GM18870 (cell line): ENCODE results near the gene ZNF248.
"Not testable (repeated sequence)": the region's sequence is repeated elsewhere in the genome, so short reads cannot be mapped to it uniquely, and the experiment has no call there.

ENCODE experiments used
- ATAC-seq: cut with Tn5 transposase; IDR thresholded peaks from one replicate; pipeline ENCODE4 v1.9.1; 2021; ENCODE audit warnings: moderate library complexity; ENCODE audit not compliant: unreplicated experiment

ZNF248 gene

DNA sequence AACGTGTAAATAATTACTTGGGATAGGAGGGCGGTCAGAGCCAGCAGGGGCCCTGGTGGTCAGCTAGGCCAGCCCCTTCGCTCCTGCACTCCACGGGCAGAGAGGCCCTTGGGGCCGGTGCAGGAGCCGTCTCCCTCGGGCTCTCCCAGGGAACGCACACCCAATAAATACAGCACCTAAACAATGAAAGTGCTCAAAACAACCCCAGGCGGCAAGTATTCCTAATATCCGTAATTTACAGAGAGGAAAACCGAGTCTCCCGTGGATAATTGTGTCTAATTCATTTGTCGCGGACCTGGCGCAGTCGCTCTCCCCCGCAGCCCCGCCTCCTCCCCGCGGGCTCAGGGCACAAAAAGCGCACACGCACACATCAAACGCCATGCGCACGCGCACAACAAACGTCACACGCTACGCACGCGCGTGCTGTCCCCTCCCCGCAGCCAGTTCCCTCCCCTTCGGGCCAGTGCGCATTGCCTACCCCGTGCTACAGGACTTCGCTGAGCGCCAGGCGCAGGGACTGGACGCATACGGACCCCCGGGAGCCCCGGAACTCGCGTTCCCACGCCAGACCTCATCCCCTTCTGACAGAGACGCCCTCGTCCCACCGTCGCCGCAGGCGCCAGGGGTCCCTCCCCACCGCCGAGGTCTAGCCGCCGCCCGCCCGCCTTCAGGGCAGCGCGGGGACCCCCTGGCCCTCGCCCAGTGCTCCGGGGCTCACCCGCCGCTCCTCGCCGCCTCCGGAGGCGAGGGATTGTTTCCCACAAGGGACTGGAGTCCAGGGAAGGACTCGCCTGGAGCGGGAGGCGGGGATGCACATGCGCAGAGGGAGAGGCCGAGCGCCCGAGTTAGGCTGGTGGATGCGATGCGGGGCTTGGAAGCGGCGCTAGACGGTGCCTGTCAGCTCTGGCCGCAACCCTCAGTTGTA is at the start of gene ZNF248:
TSS of gene ZNF248 (minus strand) at position 324 of the 925 bp plus-strand sequence. CDS start 1,300 bp downstream, outside the sequence.
- peak; percentile 89 for ATAC-seq

DNA sequence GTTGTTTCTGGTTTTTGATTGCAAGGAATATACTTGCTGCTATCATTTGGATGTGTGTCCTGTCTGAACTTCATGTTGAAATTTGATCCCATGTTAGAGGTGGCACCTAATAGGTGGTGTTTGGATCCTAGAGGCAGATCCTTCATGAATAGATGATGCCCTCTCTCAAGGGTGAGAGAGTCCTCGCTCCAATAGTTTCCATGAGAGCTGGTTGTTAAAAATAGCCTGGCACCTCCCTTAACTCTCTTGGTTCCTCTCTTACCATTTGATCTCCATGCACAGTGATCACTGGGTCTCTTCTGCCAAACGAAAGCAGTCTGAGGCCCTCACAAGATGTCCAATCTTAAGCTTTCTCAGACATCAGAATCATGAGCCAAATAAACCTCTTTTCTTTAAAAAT is 49.0 kb upstream of the ZNF248 start:
- ATAC-seq = no peak

DNA sequence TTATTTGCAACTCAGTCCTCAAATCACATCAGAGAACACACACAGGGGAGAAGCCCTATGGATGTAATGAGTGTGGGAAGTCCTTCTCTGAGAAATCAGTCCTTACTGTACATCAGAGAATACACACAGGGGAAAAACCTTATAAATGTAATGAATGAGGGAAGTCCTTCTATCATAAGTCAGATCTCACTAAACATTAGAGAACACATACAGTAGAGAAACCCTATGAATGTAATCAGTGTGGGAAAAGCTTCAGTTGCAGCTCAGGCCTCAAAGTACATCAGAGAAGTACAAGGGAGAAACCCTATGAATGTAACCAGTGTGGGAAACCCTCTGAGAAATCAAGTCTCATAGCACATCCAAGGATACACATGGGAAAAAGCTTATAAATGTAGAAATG is 39.0 kb upstream of the ZNF248 start:
- ATAC-seq = no peak

DNA sequence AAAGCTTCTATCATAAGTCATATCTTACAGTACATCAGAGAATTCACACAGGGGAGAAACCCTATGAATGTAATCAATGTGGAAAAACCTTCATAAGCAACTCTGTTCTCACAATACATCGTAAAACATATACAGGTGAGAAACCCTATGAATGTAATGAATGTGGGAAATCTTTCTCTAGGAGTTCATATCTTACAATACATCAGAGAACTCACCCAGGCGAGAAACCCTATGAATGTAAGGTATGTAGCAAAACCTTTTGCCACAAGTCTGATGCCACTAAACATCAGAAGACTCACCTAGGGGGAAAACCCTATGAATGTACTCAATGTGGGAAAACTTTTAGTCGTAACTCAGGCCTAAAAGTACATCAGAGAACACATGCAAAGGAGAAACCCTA is 38.3 kb upstream of the ZNF248 start:
- ATAC-seq = no peak

DNA sequence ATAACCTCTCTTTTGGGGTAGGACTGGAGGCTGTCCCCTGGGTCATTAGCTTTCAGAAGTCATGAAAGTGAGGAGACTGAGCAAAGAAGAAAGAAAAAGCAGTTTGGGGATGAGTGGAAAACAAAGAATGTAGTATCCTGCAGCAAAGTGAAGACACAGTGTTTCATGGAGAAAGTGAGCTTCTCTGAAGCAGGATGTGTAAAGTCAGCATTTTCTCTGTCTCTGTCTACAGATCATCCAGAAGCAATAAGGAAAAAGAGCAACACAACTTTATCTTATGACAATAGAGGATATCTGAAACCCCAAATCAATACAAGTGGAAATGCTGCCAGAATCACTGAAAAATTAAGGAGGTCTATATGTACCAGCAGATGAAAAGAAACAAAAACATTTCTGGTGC is 28.4 kb upstream of the ZNF248 start:
- ATAC-seq = no peak

DNA sequence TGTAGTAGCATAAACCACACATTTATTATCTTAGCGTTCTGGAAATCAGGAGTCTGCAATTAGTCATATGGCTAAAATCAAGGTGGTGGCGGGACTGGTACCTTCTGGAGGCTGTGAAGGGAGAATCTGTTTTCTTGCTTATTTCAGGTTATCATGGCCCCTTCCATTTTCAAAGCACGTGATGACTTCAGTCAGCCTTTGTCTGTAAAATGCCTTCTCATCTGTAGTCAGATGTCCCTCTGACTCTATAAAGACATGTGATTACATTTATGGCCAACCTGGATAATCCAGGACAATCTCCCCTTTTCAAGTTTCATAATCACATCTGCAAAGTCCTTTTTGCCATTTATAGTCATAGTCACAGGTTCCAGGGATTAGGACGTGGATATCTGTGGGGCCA is 15.5 kb upstream of the ZNF248 start:
- no peak for ATAC-seq

DNA sequence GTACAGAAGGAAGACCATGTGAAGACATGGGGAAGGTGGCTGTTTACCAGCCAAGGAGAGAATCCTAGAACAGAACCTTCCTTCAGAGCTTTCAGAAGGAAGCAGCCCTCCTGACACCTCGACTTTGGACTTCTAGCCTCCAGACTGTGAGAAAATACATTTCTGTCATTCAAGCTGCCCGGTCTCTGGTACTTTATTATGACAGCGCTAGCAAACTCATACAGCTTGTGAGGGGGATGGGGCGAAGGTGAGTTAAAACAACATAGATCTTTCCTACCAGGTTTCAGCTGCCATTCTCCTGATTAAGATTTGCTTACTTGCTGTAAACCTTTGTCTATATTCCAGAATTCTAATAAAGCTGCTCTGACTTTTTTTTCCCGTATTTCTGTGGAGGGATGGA is 14.9 kb upstream of the ZNF248 start:
- ATAC-seq = no peak

DNA sequence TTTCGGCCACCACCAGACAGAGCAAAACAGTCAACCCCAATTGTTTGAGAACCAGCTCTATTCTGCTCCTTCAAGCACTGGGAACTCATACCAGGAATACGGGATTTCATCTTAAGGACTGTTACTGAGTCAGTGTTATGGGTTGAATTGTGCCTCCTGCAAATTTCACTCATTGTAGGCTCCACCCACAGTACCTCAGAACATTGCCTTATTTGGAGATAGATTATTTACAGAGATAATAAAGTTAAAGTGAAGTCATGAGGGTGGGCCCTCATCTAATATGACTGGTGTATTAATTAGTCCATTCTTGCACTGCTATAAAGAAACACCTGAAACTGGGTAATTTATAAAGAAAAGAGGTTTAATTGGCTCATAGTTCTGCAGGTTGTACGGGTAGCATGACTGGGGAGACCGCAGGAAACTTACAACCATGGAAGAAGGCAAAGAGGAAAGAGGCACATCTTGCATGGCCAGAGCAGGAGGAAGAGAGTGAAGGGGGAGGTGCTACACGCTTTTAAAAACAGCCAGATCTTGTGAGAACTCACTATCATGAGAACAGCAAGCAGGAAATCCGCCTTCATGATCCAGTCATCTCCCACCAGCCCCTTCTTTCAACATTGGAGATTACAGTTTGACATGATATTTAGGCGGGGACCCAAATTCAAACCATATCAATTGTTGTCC is 14.3 kb upstream of the ZNF248 start:
- no peak for ATAC-seq

DNA sequence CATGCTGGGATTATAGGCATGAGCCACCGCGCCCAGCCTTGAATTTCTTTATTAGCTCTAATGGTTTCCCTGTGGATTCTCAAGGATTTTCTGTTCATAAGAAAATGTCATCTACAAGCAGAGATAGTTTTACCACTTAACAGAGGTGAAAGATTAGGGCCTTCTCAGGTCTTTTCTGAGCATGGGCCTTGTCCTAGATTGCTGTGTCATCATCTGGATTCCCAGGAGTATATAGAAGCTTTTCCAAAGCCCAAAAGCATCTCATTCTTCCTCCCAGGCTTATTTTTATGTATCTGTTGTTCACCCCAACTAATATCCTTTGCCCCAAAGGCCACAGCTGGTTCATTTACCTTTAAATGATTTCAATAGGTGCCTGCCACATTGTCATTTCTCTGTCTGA is 13.7 kb upstream of the ZNF248 start:
- ATAC-seq = no peak

DNA sequence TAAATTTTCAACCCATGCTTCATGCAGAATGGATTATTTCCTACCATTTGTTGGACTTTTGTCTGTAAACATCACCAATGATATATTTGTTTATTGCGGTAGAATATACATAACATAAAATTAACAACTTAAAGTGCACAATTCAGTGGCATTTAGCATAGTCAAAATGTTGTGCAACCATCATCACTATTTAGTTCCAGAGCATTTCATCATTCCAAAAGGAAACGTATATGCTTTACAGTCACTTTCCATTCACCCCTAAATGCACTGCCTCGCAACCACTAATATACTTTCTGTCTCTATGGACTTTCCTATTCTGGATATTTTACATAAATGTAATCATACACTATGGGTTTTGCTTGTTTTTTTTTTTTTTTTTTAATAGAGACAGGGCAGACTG is 11.4 kb upstream of the ZNF248 start:
- ATAC-seq = no peak

DNA sequence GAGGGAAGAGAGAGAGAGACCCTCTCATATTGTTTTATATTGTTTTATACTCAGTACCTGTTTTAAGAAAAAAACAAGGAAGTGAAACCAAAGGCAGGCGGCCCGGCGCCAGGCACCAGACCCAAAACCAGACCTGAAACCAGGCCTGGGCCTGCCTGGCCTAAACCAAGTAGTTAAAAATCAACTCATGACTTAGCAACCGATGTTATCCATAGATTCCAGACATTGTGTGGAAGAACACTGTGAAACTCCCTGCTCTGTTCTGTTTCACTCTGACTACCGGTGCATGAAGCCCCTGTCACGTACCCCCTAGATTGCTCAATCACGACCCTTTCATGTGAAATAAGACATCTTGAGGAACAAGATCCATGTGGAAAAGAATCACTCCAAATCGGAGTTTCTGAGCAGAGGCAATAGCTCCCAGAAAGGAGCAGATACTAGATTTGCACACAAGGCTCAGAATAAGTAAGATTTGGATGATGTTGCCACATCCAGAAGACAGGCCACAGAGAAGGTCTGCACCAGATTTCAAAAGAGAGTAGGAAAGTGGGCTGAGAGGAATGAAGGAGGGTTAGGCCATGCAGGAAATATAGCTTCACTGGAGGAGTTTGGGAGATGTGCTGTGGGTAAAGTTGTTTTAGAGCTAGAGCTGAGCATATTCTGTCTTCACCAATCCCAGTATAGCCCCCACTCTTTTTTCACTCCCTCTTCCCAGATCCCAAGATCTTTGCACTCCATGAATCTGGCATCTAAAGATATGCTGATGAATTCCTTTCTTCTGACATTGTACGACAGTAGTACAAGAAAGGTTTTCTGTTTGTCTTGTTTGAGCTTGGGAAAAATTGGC is 8.8 kb upstream of the ZNF248 start:
- peak; percentile 40 for ATAC-seq

DNA sequence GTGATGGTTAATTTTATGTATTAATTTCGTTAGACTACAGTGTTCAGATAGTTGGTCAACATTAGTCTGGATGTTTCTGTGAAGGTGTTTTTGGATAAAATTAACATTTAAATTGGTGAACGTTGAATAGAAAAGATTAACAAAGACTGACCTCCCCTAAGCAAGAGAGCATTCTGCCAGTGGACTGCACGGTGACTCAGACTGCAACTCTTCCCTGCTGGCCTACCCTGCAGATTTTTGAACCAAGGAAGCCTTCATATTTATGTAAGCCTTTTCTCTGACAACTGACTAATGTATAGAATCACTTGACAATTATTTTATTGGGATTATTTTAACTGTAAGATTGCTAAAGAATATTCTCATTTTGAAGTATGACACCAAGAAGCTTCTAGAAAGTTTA is 7.9 kb upstream of the ZNF248 start:
- ATAC-seq = no peak

DNA sequence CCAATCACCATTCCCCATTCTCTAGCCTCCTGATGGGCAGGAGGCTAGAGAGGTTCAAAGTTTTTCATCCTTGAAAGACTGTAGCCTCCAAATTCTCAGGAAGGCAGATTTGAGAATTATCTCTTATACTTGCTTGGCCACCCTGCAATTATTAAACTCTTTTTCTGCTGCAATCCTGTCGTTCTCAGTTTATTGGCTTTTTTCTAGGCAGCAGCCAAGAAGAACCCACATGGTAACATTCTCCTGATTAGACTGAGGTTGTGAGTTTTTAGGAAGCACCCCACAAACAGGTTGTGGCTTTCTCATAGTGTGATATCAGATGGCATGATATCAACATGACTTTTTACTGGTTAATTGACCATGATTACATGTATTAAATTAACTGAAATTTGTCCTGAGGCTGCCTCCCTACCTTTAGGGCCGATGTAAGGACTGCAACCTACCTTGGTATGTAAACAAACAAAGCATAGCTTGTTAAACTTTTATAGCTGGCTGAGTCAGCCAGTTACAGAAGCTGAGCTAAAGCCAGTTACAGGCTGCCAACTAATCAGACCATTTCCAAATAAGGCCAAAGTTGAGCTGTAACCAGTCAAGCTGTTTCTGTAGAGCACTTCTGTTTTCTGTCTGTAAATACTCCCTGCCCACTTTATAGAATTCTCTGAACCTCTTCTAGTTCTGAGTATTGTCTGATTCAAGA is 3.2 kb upstream of the ZNF248 start:
- peak; percentile 18 for ATAC-seq

DNA sequence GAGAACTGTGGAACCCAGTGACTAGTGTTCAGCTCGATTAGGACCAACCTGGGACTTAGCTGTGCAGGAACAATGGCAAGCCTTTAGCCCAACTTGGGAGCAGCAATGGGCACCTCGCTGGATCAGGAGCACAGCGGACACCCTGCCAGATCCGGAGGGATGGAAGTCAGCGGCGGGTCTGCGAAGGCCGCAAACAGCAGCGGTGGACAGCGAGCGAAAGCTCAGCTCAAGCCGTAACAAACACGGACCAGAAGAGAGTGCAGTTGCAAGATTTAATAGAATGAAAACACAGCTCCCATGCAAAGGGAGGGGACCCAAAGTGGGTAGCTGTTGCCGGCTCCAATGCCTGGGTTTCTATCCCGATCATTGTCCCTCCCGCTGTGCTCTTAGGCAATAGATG is 1.9 kb upstream of the ZNF248 start:
- not testable (repeated sequence) for ATAC-seq

DNA sequence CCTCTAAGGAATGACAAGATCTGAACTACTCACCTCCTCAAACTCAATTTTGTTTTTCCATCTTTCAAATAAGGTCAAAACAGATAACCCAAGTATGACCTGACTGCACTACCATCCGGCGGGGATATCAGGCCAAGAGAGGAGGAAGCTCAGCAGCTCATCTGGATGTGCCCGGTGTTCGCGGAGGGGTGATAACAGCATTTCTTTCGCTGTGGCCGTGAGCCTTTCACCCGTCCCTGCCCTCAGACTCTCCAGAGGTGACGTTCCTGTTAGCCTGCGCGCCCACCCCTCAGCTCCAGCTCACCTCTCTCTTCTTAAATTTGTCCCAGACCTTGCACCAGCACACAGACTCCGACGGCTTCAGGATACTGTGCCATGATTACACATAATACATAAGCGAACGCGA is 526 bp downstream of the ZNF248 start:
- ATAC-seq = peak; percentile 14

DNA sequence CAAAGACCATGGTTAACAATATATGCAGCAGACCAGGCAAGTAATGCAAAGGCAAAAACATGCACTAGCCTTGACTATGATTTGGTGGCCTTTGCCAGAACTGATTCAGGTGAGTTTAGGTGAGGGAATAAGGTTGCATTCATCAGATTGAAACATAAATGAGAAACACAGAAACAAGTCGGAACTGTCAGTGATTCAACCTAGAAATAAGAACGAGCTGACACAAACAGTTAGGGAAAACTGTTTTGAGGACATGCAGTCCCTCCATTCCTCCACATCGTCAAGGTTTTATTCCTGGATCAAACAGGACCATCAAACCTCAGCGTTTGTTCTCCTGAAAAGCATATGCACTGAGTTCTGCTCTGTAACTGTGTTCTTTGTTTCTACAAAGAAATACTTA is 1.8 kb downstream of the ZNF248 start:
- no peak for ATAC-seq

DNA sequence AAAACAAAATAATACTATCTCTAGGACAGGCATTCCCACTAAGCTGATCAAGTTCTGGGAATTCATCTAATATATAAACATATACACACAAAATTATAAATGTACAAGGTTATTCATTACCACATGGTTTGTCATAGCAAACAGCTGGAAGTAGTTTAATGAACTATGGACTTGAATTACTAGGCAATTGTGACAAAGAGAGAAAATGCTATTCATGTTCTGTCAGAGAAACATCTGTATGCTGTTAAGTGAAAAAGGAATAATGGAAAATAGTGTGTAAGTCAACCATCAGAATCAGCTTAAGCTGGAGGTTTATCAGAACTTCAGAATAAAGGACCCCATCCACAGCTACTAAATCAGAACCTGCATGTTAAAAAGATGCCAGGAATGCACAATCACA is 2.8 kb downstream of the ZNF248 start:
- no peak for ATAC-seq

DNA sequence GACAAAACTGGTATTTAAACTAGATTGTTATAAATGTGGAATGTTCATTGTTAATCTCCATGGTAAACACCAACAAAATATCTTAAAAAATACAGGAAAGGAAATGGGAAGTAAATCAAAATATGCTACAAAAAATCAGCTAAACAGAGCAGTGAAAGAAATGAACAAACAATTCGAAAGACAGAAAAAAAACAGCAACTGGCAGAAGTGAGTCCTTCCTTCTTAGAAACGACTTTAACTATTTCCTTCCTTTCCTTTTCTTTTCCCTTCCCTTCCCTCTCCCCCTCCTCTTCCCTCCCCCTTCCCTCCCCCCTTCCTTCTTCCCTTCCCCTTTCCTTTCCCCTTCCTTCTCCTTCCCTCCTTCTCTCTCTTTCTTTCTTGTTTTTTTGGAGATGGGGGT is 12.8 kb downstream of the ZNF248 start:
- no peak for ATAC-seq

DNA sequence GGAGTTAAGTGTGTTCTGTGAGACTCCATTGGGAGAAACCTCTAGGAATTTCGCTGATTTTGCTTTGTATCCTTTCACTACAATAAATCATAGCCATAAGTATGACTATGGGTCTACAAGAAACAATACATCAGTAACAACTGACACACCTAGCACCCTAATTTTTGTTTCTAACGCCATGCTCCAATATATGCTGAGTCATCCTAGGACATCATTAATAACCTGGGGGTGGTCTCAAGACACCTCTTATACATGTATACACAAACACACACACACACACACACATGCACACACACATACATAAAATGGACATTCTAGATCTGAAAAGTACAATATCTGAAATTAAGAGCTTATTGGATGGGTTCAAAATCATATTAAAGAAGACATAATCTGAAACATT is 18.2 kb downstream of the ZNF248 start:
- ATAC-seq = no peak

DNA sequence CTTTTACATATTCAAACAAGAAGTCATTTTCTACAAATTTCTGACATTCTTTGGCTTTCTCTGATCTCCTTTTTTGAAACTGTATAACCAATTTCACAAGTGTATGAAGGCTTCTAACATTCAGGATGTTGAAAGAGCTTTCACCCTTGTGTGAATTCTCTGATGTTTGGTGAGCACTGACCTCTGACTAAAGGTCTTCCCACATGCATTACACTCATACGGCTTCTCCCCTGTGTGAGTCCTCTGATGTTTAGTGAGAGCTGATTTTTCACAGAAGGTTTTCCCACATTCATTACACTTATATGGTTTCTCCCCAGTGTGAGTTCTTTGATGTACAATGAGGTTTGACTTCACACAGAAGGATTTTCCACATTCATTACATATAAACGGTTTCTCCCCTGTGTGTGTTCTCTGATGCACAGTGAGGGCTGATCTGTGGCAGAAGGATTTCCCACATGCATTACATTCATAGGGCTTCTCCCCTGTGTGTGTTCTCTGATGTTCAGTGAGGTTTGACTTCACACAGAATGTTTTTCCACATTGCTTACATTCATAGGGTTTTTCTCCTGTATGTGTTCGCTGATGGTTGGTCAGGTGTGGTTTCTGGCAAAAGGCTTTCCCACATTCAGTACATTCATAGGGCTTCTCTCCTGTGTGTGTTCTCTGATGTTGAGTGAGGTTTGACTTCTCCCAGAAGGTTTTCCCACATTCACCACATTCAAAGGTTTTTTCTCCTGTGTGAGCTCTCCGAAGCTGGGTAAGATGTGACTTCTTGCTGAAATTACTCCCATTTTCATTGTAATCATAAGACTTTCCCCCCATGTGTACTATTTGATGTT is 25.7 kb downstream of the ZNF248 start:
- ATAC-seq = no peak
